ENCODE data around the gene MRPS16.

The MRPS16 gene

GRCh38 chr10:73252445-73253224 is at the start of gene MRPS16:
Gene MRPS16, minus strand, starts transcription at chr10:73252644. Its CDS starts 162 bp downstream, at chr10:73252482.
- H3K9me3 ChIP-seq, result no peaks in the 10 kb centered on the region
- peaks cover 0 to 23% (median 6%) of the 10 kb centered on the region in 3 donors for H3K36me3 ChIP-seq
- H3K27me3 ChIP-seq, result no peaks in the 10 kb centered on the region
- TF ChIP-seq CTCF (IDR thresholded peaks at IDR 0.05), result no peak
- peaks cover 0 to 31% (median 20%) of the 10 kb centered on the region in 4 donors for H3K4me1 ChIP-seq
- peak; percentile 98 for DNase-seq
- intact Hi-C loops (cut with DNase I; ENCODE audit: low total_unique reads), result loop anchor here (10.0 kb wide), 1 partner anchor 162 kb away; the partner anchor contains the start of gene ANXA7
- H3K27ac ChIP-seq, result peak within 1 kb of the TSS; percentile 90
- peak within 1 kb of the TSS; percentile 81 for H3K4me3 ChIP-seq

DNA sequence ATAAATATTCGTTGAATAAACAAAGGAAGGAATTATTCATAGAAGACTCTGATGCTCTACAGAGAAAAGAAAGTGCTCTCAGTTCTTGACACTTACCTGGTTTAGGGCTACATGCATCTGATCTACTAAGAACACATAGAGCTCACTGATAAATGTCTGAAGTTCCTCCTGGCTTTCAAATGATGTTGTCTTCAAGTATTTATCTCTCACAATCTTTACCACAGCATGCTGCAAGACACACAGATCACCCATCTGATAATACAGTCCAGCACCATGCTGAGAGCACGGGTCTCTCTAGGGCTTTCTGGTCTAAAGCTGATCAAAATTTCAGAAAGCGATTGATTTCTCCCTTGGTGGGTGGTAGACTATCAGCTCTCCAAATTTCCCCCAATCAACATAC is 44.5 kb upstream of the MRPS16 start:
- no peak for TF ChIP-seq CTCF (IDR thresholded peaks at IDR 0.05)
- intact Hi-C loops (cut with DNase I; ENCODE audit: low total_unique reads), result no loop called here
- DNase-seq, result no peak

GRCh38 chr10:73293461-73293860 is 41.0 kb upstream of the MRPS16 start:
- Histone ChIP-seq H3K36me3 (peaks cover 0 to 10% (median 0%) of the 10 kb centered on the region in 3 donors), H3K4me1 (no peaks in the 10 kb centered on the region), H3K4me3 (no peak overlapping the region), H3K27ac (no peak overlapping the region), H3K27me3 (no peaks in the 10 kb centered on the region), H3K9me3 (no peaks in the 10 kb centered on the region)
- no peak for DNase-seq
- intact Hi-C loops (cut with DNase I; ENCODE audit: low total_unique reads), result no loop called here
- no peak for TF ChIP-seq CTCF (IDR thresholded peaks at IDR 0.05)

More for the DNA sequence above, 44.5 kb upstream of the MRPS16 start:
- no peak overlapping the region for H3K4me3 ChIP-seq
- no peak overlapping the region for H3K27ac ChIP-seq
- no peaks in the 10 kb centered on the region for H3K4me1 ChIP-seq
- no peaks in the 10 kb centered on the region for H3K9me3 ChIP-seq
- peaks cover 0 to 5% (median 0%) of the 10 kb centered on the region in 3 donors for H3K36me3 ChIP-seq
- H3K27me3 ChIP-seq, result no peaks in the 10 kb centered on the region

DNA sequence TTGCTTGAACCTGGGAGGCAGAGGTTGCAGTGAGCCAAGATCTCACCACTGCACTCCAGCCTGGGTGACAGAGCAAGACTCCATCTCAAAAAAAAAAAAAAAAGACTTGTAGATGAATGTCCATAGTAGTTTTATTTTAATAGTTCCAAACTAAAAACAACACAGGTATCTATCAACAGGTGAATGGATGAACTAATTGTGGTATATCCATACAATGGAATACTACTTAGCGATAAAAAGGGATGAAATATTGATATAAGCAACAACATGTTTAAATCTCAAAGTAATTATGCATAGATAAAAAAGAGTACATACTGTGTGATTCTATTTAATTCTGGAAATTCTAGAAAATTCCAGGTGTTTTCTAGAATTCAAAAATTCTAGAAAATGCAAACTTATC is 37.5 kb upstream of the MRPS16 start:
- H3K36me3 ChIP-seq, result peaks cover 0 to 10% (median 0%) of the 10 kb centered on the region in 3 donors
- H3K4me3 ChIP-seq, result no peak overlapping the region
- no peak for TF ChIP-seq CTCF (IDR thresholded peaks at IDR 0.05)
- DNase-seq, result no peak
- no peaks in the 10 kb centered on the region for H3K27me3 ChIP-seq
- H3K4me1 ChIP-seq, result no peaks in the 10 kb centered on the region
- intact Hi-C loops (cut with DNase I; ENCODE audit: low total_unique reads), result no loop called here
- H3K9me3 ChIP-seq, result no peaks in the 10 kb centered on the region
- no peak overlapping the region for H3K27ac ChIP-seq

DNA sequence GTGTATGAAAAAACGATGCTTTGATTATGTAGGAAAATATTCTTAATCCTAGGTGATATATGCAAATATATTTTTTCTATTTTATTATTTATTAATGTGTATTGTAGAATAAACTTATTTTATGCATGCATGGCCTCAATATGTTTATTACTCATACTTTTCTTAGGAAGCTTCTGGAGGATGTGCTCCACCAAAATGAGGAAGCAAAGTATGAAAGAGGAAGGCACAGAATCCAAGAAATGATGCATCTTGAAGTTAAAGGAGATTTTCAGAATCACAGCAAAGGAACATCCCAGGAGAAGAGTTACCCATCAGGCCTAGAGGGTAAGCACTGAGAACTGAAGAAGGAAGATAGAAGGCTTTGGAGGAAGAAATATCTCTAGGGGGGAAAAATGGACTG is 35.0 kb upstream of the MRPS16 start:
- intact Hi-C loops (cut with DNase I; ENCODE audit: low total_unique reads), result no loop called here
- no peak for DNase-seq
- TF ChIP-seq CTCF (IDR thresholded peaks at IDR 0.05), result no peak
- H3K36me3 ChIP-seq, result peaks cover 0 to 5% (median 0%) of the 10 kb centered on the region in 3 donors
- no peaks in the 10 kb centered on the region for H3K27me3 ChIP-seq
- no peaks in the 10 kb centered on the region for H3K9me3 ChIP-seq
- H3K4me1 ChIP-seq, result no peaks in the 10 kb centered on the region
- no peak overlapping the region for H3K4me3 ChIP-seq
- no peak overlapping the region for H3K27ac ChIP-seq
